ENCODE results near the gene NIM1K.
"Not testable (repeated sequence)": the region's sequence is repeated elsewhere in the genome, so short reads cannot be mapped to it uniquely, and the experiment has no call there.

Gene NIM1K

GRCh38 chr5:43279548-43280274, 87.7 kb downstream of the NIM1K start:
- no peak for DNase-seq (ENCODE audit: low read depth in 1 of 2, low spot score in 1 of 2)

GRCh38 chr5:43281840-43282658, 90.0 kb downstream of the NIM1K start:
- DNase-seq (ENCODE audit: low read depth in 1 of 2, low spot score in 1 of 2) = no peak

GRCh38 chr5:43286623-43287022, 94.6 kb downstream of the NIM1K start:
- DNase-seq (ENCODE audit: low read depth in 1 of 2, low spot score in 1 of 2) = no peak

- DNase-seq (ENCODE audit: low read depth in 1 of 2, low spot score in 1 of 2) = no peak
These were observed 95.5 kb downstream of the NIM1K start for GRCh38 chr5:43287493-43287892.

GRCh38 chr5:43288269-43288831, 96.3 kb downstream of the NIM1K start:
- DNase-seq (ENCODE audit: low read depth in 1 of 2, low spot score in 1 of 2) = no peak

GRCh38 chr5:43290726-43291125, 98.7 kb downstream of the NIM1K start:
- no peak for DNase-seq (ENCODE audit: low read depth in 1 of 2, low spot score in 1 of 2)

- DNase-seq (ENCODE audit: low read depth in 1 of 2, low spot score in 1 of 2) = no peak
These were observed 102.2 kb downstream of the NIM1K start for GRCh38 chr5:43294226-43294625.

- no peak for DNase-seq (ENCODE audit: low read depth in 1 of 2, low spot score in 1 of 2)
These were observed 103.2 kb downstream of the NIM1K start for GRCh38 chr5:43295202-43295601.

- no peak for DNase-seq (ENCODE audit: low read depth in 1 of 2, low spot score in 1 of 2)
These were observed 104.8 kb downstream of the NIM1K start for GRCh38 chr5:43296835-43297234.

GRCh38 chr5:43298443-43298842, 106.4 kb downstream of the NIM1K start:
- DNase-seq (ENCODE audit: low read depth in 1 of 2, low spot score in 1 of 2) = no peak

- no peak for DNase-seq (ENCODE audit: low read depth in 1 of 2, low spot score in 1 of 2)
These were observed 108.1 kb downstream of the NIM1K start for GRCh38 chr5:43300112-43300511.

GRCh38 chr5:43301653-43302091, 109.6 kb downstream of the NIM1K start:
- DNase-seq (ENCODE audit: low read depth in 1 of 2, low spot score in 1 of 2) = no peak

GRCh38 chr5:43302481-43302880, 110.5 kb downstream of the NIM1K start:
- DNase-seq (ENCODE audit: low read depth in 1 of 2, low spot score in 1 of 2) = no peak

- no peak for DNase-seq (ENCODE audit: low read depth in 1 of 2, low spot score in 1 of 2)
These were observed 111.2 kb downstream of the NIM1K start for GRCh38 chr5:43303242-43303641.

GRCh38 chr5:43304525-43304924, 112.5 kb downstream of the NIM1K start:
- DNase-seq (ENCODE audit: low read depth in 1 of 2, low spot score in 1 of 2) = no peak

- no peak for DNase-seq (ENCODE audit: low read depth in 1 of 2, low spot score in 1 of 2)
These were observed 114.0 kb downstream of the NIM1K start for GRCh38 chr5:43305948-43306565.

GRCh38 chr5:43306954-43307353, 114.9 kb downstream of the NIM1K start:
- DNase-seq (ENCODE audit: low read depth in 1 of 2, low spot score in 1 of 2) = not testable (repeated sequence)

GRCh38 chr5:43309122-43309521, 117.1 kb downstream of the NIM1K start:
- DNase-seq (ENCODE audit: low read depth in 1 of 2, low spot score in 1 of 2) = no peak

- DNase-seq (ENCODE audit: low read depth in 1 of 2, low spot score in 1 of 2) = no peak
These were observed 117.6 kb downstream of the NIM1K start for GRCh38 chr5:43309637-43310036.

- DNase-seq (ENCODE audit: low read depth in 1 of 2, low spot score in 1 of 2) = no peak
These were observed 120.1 kb downstream of the NIM1K start for GRCh38 chr5:43312076-43312661.

- DNase-seq (ENCODE audit: low read depth in 1 of 2, low spot score in 1 of 2) = no peak
These were observed 120.6 kb downstream of the NIM1K start for GRCh38 chr5:43312699-43313034.
